KMS-11 (cell line): ENCODE measurements around the gene CEP57.

Experiments used
- H2AFZ ChIP-seq: fragments of 200-600 bp; sonication (generic); 2 replicates; pipeline ENCODE4 v1.6.1; 2016; ENCODE audit warnings: antibody characterized with exemption, mixed run types, low read depth
- H3K27ac ChIP-seq: fragments of 200-600 bp; sonication (generic); 2 replicates; pipeline ENCODE4 v1.6.1; 2016; ENCODE audit warnings: mild to moderate bottlenecking, mixed run types
- H3K27me3 ChIP-seq: fragments of 200-600 bp; sonication (generic); 2 replicates; pipeline ENCODE4 v1.6.1; 2017; ENCODE audit warnings: mild to moderate bottlenecking, low read depth, mixed run types, moderate library complexity; ENCODE audit not compliant: insufficient read depth
- H3K36me3 ChIP-seq: fragments of 200-600 bp; sonication (generic); 2 replicates; pipeline ENCODE4 v1.6.1; 2017; ENCODE audit warnings: mild to moderate bottlenecking, mixed run types; ENCODE audit not compliant: insufficient read depth
- H3K4me1 ChIP-seq: fragments of 200-600 bp; sonication (generic); 2 replicates; pipeline ENCODE4 v1.6.1; 2016; ENCODE audit warnings: mild to moderate bottlenecking, low read depth, mixed run types; ENCODE audit not compliant: poor library complexity, severe bottlenecking
- H3K4me2 ChIP-seq: fragments of 200-600 bp; sonication (generic); 2 replicates; pipeline ENCODE4 v1.7.0; 2016; ENCODE audit warnings: mild to moderate bottlenecking, mixed run types
- H3K4me3 ChIP-seq: fragments of 200-600 bp; sonication (generic); IDR thresholded peaks from 2 replicates; pipeline ENCODE4 v1.6.1; 2017; ENCODE audit warnings: low read depth, low read length, mixed read lengths; ENCODE audit not compliant: insufficient read depth
- H3K79me2 ChIP-seq: fragments of 200-600 bp; sonication (generic); 2 replicates; pipeline ENCODE4 v1.6.1; 2016; ENCODE audit warnings: low read depth, mixed run types; ENCODE audit not compliant: insufficient read depth
- H3K9ac ChIP-seq: fragments of 200-600 bp; sonication (generic); 2 replicates; pipeline ENCODE4 v1.6.1; 2016; ENCODE audit warnings: mild to moderate bottlenecking, mixed run types
- H4K20me1 ChIP-seq: fragments of 200-600 bp; sonication (generic); 2 replicates; pipeline ENCODE4 v1.6.1; 2016; ENCODE audit warnings: mild to moderate bottlenecking, mixed run types; ENCODE audit not compliant: insufficient read depth
- CTCF ChIP-seq: fragments of 200-600 bp; sonication (generic); conservative IDR thresholded peaks from 2 replicates; pipeline ENCODE4 v1.6.1; 2017; ENCODE audit warnings: low read depth, mild to moderate bottlenecking, antibody characterized with exemption, low read length, moderate library complexity, mixed read lengths

Gene CEP57

GRCh38 chr11:95821640-95822039 is 31.3 kb downstream of the CEP57 start:
- no peaks in the 10 kb centered on the region for H3K79me2 ChIP-seq
- H3K36me3 ChIP-seq, result no peaks in the 10 kb centered on the region
- H3K27ac ChIP-seq, result no peak overlapping the region
- no peak overlapping the region for H3K4me2 ChIP-seq
- H2AFZ ChIP-seq, result no peak overlapping the region
- H3K4me3 ChIP-seq, result no peak overlapping the region
- no peak for TF ChIP-seq CTCF
- H3K4me1 ChIP-seq, result no peaks in the 10 kb centered on the region
- no peaks in the 10 kb centered on the region for H4K20me1 ChIP-seq
- no peaks in the 10 kb centered on the region for H3K27me3 ChIP-seq
- no peak overlapping the region for H3K9ac ChIP-seq

GRCh38 chr11:95827696-95828095 is 37.4 kb downstream of the CEP57 start:
- Histone ChIP-seq H3K4me1 (no peaks in the 10 kb centered on the region), H3K27ac (no peak overlapping the region), H3K36me3 (no peaks in the 10 kb centered on the region), H3K9ac (no peak overlapping the region), H3K27me3 (no peaks in the 10 kb centered on the region), H2AFZ (no peak overlapping the region), H4K20me1 (no peaks in the 10 kb centered on the region), H3K4me3 (no peak overlapping the region), H3K79me2 (no peaks in the 10 kb centered on the region), H3K4me2 (no peak overlapping the region)
- no peak for TF ChIP-seq CTCF

- Histone ChIP-seq H3K27me3 (no peaks in the 10 kb centered on the region), H4K20me1 (no peaks in the 10 kb centered on the region), H3K4me1 (no peaks in the 10 kb centered on the region), H3K27ac (no peak overlapping the region), H3K4me2 (no peak overlapping the region), H3K36me3 (no peaks in the 10 kb centered on the region), H2AFZ (no peak overlapping the region), H3K79me2 (no peaks in the 10 kb centered on the region), H3K9ac (no peak overlapping the region), H3K4me3 (no peak overlapping the region)
- TF ChIP-seq CTCF, result no peak
Observed at GRCh38 chr11:95829580-95830259, 39.4 kb downstream of the CEP57 start.

- Histone ChIP-seq H3K4me2 (no peak overlapping the region), H3K36me3 (no peaks in the 10 kb centered on the region), H3K9ac (no peak overlapping the region), H3K4me1 (peaks cover 3% of the 10 kb centered on the region), H2AFZ (no peak overlapping the region), H4K20me1 (no peaks in the 10 kb centered on the region), H3K79me2 (no peaks in the 10 kb centered on the region), H3K27me3 (no peaks in the 10 kb centered on the region), H3K4me3 (no peak overlapping the region), H3K27ac (no peak overlapping the region)
- no peak for TF ChIP-seq CTCF
Observed at GRCh38 chr11:95831198-95831883, 41.0 kb downstream of the CEP57 start.
